ENCODE results near the gene PLCL1.

PLCL1 gene

DNA sequence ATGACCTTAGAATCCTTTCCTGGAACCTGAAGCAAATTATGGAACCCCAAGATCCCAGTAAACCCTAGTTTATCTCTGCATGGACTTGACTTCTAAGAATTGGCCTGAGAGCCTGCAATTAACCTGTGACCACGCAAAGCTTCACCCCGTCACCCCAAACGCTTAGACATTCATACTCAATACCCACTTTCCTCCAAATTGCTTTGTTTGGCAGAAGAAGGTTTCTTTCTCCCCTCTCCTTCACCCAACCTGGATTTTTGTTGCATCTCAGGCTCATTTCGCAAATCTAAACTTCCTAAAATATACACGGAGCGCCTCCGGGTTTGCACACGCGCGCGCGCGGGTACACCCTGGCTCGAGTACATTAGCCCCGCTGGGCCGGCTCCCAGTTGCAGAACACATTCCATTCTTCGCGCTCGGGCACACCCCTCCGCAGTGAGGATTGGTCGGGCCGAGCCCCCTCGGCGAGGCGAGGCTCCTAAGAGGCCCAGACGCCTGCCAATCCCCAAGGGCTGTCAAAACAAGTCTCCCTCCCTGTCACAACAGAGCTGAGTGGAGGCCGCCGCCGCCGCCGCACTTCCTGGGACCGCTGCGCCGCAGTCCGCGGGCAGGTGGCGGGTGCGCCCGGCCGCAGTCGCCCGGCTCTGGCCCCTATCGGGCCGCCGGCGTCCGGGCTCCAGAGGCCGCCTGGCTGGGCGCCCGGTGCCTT, at the start of gene PLCL1:
Gene PLCL1, plus strand, starts transcription at position 545 of the 709 bp plus-strand sequence.
- peak; percentile 33 for DNase-seq (ENCODE audit: low read depth)

DNA sequence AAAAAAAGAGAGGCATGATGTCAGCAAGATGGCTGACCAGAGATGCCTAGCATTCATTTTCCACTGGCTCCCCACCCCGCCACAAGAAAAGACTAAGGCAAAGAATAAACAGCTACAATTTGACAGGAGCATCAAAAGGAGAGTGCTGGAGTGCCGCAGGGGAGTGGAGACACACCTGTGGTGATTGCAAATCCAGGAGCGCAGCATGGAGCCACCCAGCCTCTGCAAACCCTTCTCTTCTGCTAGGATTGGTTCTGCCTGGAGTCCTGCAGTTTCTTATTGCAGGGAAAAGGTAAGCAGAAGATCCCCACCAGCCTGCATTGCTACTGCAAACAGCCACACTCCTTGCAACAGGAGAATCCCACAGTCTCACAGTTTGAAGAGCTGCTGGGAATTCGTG, 45.4 kb upstream of the PLCL1 start:
- no peak for DNase-seq (ENCODE audit: low read depth)

DNA sequence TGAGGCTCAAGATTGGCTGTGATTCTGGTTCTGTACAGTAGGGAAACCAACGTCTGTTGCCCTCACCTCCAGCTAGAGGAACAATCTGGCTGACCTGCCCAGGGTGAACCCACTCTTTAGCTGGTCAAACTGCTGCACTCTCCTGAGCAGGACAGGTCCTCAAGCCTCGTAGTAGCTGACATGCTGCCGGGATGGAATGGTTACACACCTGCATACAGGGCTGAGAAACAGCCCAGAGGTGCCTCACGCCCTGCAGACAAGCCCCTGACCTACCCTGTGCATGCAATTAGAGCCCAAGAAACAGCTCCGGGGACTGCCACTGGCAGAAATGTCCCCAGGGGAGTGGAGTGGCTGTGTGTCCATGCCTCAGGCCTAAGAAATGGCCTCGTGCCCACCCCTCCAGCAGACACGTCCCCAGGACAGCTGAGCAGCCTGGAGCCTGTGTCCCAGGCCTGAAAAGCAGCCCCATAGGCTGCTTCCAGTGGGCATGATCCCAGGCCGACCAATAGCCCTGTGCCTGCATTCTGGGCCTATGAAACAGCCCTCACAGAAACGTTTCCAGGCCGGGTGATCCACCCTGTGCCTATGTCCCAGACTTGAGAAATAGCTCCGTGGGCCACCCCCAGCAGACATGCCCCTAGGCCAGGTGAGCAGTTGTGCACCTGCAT, 44.6 kb upstream of the PLCL1 start:
- DNase-seq (ENCODE audit: low read depth), result no peak

DNA sequence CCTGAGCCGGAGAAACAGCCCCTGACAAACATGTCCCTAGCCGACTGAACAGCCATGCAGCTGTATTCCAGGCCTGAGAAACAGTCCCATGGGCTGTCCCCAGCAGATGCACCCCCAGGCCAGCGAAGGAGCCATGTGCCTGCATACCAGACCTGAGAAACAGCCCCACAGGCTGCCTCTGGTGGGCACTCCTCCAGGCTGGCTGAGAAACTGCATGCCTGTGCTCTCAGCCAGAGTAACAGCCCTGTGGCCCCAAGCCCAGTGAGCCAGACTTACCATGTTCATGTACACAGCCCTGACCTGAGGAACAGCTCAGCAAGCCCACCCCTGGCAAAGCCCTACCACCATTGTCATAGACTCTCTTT, 44.1 kb upstream of the PLCL1 start:
- no peak for DNase-seq (ENCODE audit: low read depth)

DNA sequence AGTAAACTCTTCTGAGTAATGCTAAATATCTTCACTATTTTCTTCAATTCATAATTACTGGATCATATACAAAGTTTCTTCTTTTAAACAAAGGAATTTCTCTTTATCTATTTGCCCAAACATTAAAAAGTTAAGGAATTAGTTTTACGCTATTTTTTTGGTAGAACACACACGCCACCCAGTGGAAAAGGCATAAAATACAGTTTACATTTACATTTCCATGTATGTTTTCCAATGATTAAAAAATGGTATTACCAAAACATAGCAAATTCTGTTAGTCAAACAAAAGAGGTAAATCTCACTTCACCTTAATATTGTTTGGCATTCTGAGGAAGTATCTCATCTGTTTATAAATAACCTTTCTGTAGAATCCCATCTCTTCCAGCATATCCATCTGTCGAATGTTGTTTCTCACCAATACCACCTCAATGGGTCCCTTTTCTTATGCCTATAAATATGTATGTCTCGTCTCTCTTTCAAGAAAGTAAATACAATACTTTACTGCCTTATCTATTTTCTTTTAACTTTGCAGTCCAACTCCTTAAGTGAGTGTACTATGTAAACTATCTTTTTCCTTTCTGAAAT, 26.5 kb upstream of the PLCL1 start:
- no peak for DNase-seq (ENCODE audit: low read depth)

DNA sequence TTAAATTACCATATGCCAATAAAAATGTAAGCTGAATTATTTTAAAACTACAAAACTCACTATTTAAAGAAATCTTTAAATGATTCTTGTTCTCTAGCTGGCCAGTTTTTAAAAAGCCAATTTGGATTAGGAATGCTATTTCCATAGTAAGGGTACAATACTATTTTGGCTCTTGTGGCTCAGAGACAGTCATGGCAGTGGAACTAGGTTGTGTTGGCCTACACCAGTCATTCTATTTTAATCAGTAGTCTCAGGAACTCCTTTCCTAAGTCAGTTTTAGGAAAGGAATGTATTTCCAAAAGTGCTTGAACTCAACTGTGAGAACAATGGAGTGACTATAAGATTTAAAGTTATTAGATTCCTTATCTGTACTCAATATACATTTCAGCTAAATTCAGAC, 25.1 kb upstream of the PLCL1 start:
- no peak for DNase-seq (ENCODE audit: low read depth)

DNA sequence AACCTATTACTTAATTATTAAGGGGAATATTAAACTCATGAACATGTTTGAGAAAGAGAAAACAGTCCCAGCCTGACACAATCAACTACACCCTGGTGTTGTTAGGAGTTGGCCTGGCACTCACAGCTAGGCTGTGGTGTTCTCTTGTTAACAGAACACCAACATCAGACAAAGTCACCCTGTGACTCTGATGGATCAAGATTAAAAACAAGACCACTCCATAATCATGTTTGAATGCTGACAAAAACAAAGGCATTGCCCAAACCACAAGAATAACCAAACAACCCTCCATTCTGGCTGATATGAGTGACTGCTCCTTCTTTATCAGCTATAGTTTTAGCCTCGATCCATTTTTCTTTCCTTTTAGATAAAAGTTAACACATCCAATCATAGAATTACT, 22.3 kb upstream of the PLCL1 start:
- DNase-seq (ENCODE audit: low read depth), result no peak

DNA sequence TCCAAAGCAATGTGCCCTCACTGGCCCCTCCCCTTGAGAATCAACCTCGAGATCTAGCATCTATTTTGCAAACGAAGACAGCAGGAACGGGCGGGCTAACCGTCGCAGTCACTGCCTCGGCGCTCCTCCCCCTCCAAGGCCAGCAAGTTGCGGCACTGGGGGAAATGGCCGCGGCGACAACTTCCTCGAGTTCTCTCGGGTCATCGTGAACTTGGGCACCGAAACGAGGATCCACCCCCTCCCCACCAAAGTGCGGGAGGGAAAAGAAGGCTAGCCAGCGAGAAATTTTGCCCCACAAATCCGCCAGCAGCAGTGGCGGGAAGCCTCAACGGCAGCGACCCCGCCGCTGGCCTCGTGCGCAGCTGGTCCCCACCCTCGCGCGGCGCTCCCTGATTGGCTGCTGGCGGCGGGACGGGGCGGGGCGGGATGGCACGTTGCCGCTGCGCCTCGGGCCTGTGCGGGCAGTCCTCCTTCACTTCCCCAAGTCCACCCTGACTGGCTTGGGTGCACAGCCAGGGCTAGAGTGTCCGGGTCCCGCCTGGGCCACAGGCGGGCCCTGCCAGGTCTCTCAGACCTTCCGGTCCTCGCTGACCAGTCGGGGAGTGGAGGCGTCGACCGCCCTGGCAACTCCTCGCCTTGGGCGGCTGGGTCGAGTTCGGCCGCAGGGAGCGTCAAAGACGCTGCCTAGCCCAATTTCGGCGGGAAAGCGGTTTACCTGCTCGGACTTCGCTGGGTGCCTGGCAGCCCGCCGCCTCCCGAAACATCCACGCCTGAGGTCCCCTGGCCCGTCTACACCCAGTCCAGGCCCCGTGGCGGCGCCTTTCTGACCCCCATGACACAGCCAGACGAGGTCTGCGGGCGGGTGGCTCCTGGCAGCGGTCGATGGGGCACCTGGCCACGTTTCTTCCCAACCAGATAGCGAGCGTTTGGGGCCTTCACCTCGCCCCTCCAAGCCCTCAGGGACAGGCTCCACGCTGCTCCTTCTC, 19.1 kb upstream of the PLCL1 start, which contains the start of gene BOLL:
Gene BOLL, minus strand, starts transcription at position 364 of the 986 bp plus-strand sequence. CDS start 3,469 bp downstream, outside the sequence.
- no peak for DNase-seq (ENCODE audit: low read depth)

DNA sequence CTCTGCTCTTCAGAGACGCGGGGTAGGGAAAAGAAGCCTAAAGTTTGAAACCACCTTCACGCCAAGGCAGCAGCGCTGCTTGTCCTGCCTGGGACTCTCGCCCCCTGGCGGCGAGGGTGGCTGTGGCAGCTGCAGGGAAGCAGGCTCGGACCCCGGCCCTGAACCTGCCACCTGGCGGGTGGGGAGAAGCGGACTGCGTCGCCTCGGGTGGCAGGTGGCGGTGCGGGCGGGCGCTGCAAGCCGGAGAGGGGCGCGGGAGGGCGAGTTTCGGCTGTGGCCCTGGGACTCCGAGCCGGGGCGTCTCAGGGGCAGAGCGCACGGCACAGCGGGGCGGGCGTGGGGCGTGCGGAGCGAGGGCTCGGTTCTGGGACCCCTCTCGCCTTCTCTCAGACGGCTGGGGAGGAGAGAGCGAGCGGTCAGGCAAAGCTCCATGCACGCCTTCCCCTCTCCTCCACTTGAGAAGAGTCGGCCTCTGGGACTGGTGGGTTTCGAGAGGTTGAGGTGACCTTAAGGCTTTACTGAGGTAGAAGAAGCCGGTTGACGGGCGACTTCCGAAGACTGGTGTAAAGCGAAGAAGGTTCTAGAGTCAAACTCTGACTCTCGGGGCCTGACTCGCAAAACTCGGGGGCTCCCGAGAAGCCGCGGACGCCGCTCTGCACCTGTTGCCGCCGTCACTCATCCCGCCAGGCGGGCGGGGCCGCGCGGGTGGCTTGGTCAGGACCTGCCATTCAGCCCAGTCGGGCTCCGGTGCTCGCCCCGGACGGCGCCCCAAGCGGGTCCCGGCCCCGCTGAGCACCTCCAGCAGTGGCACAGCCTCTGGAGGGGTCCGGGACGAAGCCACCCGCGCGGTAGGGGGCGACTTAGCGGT, 18.1 kb upstream of the PLCL1 start:
- DNase-seq (ENCODE audit: low read depth), result no peak

DNA sequence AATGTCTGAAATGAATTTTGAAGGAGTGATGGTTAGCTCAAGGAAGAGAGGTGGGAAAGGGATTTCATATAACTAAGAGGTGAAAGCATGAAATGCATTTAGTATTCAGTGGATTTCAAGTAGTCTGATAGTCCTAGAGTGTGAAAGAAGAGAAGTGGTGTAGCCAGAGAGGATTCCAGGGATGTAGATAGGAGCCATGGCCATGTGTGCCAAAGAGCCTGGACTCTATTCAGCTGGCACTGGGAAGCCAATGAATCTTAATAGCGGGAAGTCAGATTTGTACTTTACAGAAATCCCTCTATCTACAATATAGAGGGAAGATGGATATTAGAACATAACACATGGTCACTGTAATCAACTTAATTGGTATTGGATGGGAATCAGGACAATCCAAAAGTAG, 10.9 kb upstream of the PLCL1 start:
- no peak for DNase-seq (ENCODE audit: low read depth)

DNA sequence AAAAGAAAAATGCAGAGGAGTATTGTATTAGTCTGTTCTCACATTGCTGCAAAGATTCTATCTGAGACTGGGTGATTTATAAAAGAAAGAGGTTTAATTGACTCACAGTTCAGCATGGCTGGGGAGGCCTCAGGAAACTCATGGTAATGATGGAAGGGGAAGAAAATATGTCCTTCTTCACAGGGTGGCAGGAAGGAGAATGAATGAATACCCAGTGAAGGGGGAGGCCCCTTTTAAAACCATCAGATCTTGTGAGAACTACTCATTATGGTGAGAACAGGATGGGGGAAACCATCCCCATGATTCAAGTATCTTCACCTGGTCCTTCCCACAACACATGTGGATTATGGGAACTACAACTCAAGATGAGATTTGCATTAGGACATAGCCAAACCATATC, 9.1 kb upstream of the PLCL1 start:
- no peak for DNase-seq (ENCODE audit: low read depth)

DNA sequence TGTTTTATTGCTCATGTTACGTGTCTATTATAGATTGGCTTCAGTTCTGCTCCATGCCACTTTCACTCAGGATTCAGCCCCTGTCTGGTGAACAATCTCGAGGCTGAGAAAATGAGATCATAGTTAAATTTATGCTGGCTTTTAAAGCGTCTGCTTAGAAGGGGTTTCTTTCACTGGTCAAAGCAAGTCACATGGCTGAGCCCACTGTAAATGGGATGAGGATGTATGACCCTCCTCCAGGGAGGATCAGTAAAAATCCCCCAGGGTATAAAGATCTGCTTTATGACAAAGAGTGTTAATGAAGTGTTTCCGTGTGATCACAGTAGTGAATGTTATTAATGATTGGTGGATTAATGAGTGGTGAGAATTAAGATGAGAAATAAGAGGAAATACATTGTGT, 6.2 kb upstream of the PLCL1 start:
- DNase-seq (ENCODE audit: low read depth), result no peak

DNA sequence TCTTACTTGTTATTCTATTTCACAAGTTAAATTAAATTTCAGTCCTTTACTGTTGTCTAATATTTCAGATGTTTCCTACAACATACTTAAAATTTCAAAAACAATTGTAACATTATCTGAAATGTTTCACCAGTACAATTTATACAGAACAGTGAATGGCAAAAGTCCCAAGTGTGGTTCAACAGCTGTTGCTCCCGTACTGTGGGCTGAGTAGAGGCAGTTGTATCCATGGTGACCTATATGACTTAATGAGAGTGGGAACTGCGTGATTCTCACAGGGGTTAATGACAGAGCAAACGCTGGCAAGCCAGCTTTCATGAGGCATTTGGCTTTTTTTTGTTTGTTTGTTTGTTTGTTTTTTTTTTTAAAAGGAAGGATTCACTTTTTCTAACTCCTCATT, 5.3 kb upstream of the PLCL1 start:
- no peak for DNase-seq (ENCODE audit: low read depth)

DNA sequence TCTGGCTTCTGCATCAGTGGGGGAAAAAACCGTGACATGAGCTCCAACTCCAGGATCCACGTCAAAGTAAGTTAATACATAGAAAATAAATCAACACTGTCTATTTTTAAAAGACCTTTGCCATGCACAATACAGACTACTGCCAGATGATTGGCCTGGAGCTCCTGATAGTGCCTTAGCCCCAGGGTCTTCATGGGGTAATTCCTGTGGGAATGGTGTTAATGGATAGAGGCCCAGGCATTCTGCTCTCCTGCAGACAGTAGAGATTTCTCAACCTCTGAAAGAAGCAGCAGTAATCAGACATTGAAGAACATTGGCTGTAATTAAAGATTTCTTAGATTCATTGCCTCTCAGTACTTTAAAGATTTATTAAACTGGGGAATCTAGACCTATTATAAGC, 4.3 kb upstream of the PLCL1 start:
- no peak for DNase-seq (ENCODE audit: low read depth)

DNA sequence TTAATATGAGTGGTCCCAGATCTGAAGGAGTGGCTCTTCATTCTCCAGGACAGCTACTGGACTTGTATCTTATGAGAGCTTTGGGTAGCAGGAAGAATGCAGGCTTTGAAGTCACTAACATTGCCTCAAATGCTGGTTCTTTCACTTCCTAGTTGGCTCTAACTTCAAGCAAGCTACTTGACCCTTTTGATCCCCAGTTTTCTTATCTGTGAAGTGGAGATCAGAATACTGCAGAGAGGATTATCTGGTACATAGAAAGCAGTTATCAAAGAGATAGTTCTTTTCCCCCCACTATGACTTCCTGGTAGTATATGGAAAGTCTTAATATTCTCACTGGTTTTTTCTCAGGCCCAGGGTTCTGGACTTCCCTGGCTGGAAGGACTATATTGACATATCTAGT, 3.4 kb upstream of the PLCL1 start:
- no peak for DNase-seq (ENCODE audit: low read depth)

DNA sequence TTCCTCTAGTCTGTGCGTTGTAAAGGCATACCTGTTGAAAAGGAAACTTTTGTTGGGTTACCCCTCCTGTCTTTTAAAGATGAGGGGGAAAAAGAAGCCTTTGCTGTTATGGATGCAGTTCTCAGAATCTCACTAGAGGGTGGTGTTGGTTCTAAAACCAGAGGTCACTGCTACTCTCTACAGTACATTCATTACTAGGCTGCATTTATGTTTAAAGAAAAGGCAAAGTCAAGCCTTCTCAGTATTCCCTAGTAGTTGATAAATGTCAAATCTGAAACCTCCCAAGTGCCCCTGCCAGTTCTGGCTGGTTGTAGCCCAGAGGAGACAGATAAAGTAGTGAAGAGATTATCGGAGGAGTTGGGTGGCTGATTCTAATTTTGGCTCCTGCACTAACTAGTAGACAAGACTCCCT, 1.4 kb upstream of the PLCL1 start:
- no peak for DNase-seq (ENCODE audit: low read depth)

DNA sequence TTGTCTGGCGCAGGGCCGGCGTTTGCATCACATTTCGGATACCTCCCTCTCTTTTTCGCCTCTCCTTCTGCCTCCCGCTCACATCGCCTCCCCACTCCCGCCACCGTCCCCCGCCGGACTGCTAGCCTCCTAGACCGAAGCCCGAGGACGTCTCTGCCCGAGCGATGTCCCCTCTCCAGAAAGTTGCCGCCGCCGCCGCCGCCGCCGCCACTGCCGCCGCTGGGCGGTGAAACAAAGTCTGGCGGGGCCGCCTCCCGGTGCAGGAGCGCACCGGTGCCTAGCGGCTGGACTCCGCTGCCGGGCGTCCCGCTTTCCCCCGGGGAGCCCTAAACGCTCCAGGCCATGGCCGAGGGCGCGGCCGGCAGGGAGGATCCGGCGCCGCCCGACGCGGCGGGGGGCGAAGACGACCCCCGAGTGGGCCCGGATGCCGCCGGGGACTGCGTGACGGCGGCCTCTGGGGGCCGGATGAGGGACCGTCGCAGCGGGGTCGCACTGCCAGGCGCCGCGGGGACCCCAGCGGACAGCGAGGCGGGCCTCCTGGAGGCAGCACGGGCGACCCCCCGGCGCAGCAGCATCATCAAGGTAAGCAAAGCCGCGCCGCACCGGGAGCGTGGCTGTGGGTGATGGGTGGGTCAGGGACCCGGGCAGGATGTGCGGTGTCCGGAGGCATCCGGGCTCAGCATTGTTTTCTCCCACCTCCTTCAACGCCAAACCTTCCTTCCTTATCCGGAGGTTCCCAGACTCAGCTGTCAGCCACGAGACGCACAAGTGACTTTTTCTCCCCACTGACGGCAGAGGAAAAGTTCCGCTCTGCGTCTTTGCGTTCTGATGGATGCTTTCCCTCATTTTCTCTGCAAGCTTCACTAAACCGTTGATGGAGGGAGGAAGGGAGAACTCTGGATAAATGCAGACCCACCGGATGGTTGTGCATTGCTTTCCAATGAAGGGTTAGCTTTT, 643 bp downstream of the PLCL1 start:
- no peak for DNase-seq (ENCODE audit: low read depth)

DNA sequence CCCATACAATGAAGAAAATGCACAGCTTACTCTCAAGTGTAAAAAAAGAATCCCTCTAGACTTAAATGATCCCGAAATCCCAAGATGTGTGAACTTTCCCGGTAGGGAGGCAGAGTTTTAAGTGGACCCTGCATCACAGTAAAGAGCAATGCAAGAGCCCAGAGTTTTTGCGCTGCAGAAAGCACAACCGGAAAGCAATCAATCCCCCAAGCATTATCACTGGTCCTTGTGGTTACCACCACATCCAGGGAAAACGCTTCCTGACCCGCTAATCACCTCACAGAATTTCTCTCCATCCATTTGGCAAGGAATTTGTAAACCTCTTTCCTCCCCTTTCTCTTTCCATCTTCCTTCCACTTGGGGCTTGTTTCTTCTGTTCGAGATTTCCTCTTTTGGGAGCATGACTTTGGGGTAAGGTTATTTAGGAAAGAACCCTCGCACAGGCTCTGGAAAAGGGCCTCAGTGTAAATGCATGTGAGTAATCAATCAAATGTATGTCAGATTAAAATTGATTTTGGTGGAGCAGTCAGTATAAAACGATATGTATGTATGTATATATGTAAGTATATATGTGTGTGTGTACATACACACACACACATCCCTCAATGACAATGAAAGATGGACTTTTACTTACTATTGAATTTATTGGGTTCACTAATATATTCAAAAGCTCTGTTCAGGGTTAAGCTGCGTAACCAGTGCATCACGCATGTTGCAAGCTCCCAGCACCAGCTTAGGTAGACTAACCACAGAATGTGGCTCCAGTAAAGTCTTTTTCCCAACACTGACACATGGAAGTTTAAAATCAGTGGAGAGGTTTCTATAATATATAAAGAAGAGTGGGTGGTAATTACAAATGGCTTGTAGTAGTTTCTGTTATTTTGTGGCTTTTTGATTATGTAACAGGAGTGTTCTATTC, 1.6 kb downstream of the PLCL1 start:
- no peak for DNase-seq (ENCODE audit: low read depth)

DNA sequence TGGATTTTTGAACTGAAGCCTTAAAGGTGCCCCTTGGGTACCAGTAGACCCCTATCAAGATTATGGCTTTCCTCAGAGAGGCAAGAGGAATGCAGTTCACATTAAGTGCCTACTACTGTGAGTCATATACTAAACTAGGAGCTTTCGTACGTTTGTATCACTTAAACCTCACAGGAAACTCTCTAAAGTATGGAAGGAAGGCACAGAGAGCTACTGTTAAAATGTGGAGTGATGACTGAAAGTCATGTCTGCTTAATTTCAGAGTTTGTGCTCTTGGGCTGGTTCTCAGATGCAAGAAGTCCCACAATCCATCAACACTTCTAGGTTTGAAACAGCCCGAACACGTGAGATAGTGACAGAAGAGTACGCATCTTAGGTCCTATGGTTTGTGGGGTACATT, 4.7 kb downstream of the PLCL1 start:
- no peak for DNase-seq (ENCODE audit: low read depth)
